HG03045 (cell line): ENCODE measurements around the gene CDKAL1.

Source experiments
- ATAC-seq: cut with Tn5 transposase; IDR thresholded peaks from one replicate; pipeline ENCODE4 v1.9.1; 2021; ENCODE audit warnings: mild to moderate bottlenecking, moderate library complexity; ENCODE audit not compliant: unreplicated experiment

The CDKAL1 gene

GRCh38 chr6:20868397-20869096 lies 334.3 kb downstream of the CDKAL1 start:
- ATAC-seq = no peak

GRCh38 chr6:20870021-20870420 lies 335.8 kb downstream of the CDKAL1 start:
- no peak for ATAC-seq

- no peak for ATAC-seq
Observed at GRCh38 chr6:20870493-20870892, 336.2 kb downstream of the CDKAL1 start.

GRCh38 chr6:20873425-20874190 lies 339.4 kb downstream of the CDKAL1 start:
- ATAC-seq = no peak

- no peak for ATAC-seq
Observed at GRCh38 chr6:20875369-20875963, 341.2 kb downstream of the CDKAL1 start.

GRCh38 chr6:20876036-20876435 lies 341.8 kb downstream of the CDKAL1 start:
- ATAC-seq = no peak

- no peak for ATAC-seq
Observed at GRCh38 chr6:20876561-20876960, 342.3 kb downstream of the CDKAL1 start.

- peak; percentile 97 for ATAC-seq
Observed at GRCh38 chr6:20877008-20877937, 343.0 kb downstream of the CDKAL1 start.

GRCh38 chr6:20879121-20879520 lies 344.9 kb downstream of the CDKAL1 start:
- ATAC-seq = no peak

- no peak for ATAC-seq
Observed at GRCh38 chr6:20879526-20879925, 345.3 kb downstream of the CDKAL1 start.

GRCh38 chr6:20881365-20881764 lies 347.1 kb downstream of the CDKAL1 start:
- no peak for ATAC-seq

- ATAC-seq = no peak
Observed at GRCh38 chr6:20882014-20882413, 347.8 kb downstream of the CDKAL1 start.

GRCh38 chr6:20885076-20885475 lies 350.8 kb downstream of the CDKAL1 start:
- ATAC-seq = no peak

- no peak for ATAC-seq
Observed at GRCh38 chr6:20891161-20891560, 356.9 kb downstream of the CDKAL1 start.

- no peak for ATAC-seq
Observed at GRCh38 chr6:20892365-20892764, 358.1 kb downstream of the CDKAL1 start.

GRCh38 chr6:20893412-20893811 lies 359.2 kb downstream of the CDKAL1 start:
- ATAC-seq = no peak

- ATAC-seq = peak; percentile 83
Observed at GRCh38 chr6:20900389-20901160, 366.3 kb downstream of the CDKAL1 start.

GRCh38 chr6:20905377-20905776 lies 371.1 kb downstream of the CDKAL1 start:
- no peak for ATAC-seq

GRCh38 chr6:20906945-20907344 lies 372.7 kb downstream of the CDKAL1 start:
- no peak for ATAC-seq

GRCh38 chr6:20907486-20908071 lies 373.3 kb downstream of the CDKAL1 start:
- ATAC-seq = no peak
